Bronchial epithelial cell (primary cell): ENCODE results near the gene SLC35F3. TPM values are rescaled to one million over a fixed set of nuclear protein-coding genes. Genes with fewer than 3 reads are reported as not detected.

ENCODE experiments used
- DNase-seq: peaks from one replicate; pipeline ENCODE4 v3.0.0-alpha.2; 2010; ENCODE audit warnings: low read depth
- FAIRE-seq: peaks from 2 replicates; lab custom pipeline; 2011; peaks lifted over from hg19 to GRCh38; lab: Jason Lieb, UNC
- H3K27me3 ChIP-seq: 2 replicates; pipeline ENCODE4 v1.5.1; 2011; ENCODE audit warnings: low read length; ENCODE audit not compliant: control insufficient read depth, insufficient read depth
- H3K36me3 ChIP-seq: 2 replicates; pipeline ENCODE4 v1.5.1; 2011; ENCODE audit warnings: low read length; ENCODE audit not compliant: control insufficient read depth, insufficient read depth
- H3K4me3 ChIP-seq: 2 replicates; pipeline ENCODE4 v1.5.1; 2011; ENCODE audit warnings: mild to moderate bottlenecking, low read depth, low read length, control low read depth
- CTCF ChIP-seq: IDR thresholded peaks from 2 replicates; pipeline ENCODE4 v1.5.1; 2011; ENCODE audit warnings: mild to moderate bottlenecking, moderate library complexity, low read length, control low read depth, inconsistent platforms; ENCODE audit not compliant: insufficient read depth, severe bottlenecking
- total RNA-seq: library from RNA; depleted of rRNA; stranded (reverse); fragments of >200 nt; gene quantifications from 2 replicates; pipeline ENCODE4 v1.2.1, GENCODE V29; 2014

The SLC35F3 gene
- total RNA-seq, 1 donor from 2014 or later = 0.79 TPM

- no peak for FAIRE-seq
- no peak for DNase-seq
- TF ChIP-seq CTCF = no peak
These were observed 372.8 kb downstream of the SLC35F3 start for GRCh38 chr1:234277161-234277868.

GRCh38 chr1:234279021-234279420 lies 374.5 kb downstream of the SLC35F3 start:
- H3K27me3 ChIP-seq = no peaks in the 10 kb centered on the region
- FAIRE-seq = no peak
- TF ChIP-seq CTCF = no peak

More at GRCh38 chr1:234277161-234277868, 372.8 kb downstream of the SLC35F3 start:
- Histone ChIP-seq H3K36me3 (no peaks in the 10 kb centered on the region), H3K27me3 (no peaks in the 10 kb centered on the region), H3K4me3 (no peak overlapping the region)

GRCh38 chr1:234280500-234280899 lies 376.0 kb downstream of the SLC35F3 start:
- Histone ChIP-seq H3K36me3 (no peaks in the 10 kb centered on the region), H3K27me3 (no peaks in the 10 kb centered on the region), H3K4me3 (no peak overlapping the region)
- no peak for TF ChIP-seq CTCF
- no peak for DNase-seq
- no peak for FAIRE-seq

More at GRCh38 chr1:234279021-234279420, 374.5 kb downstream of the SLC35F3 start:
- no peak overlapping the region for H3K4me3 ChIP-seq
- no peak for DNase-seq
- H3K36me3 ChIP-seq = no peaks in the 10 kb centered on the region

GRCh38 chr1:234281826-234282489 lies 377.5 kb downstream of the SLC35F3 start:
- no peaks in the 10 kb centered on the region for H3K27me3 ChIP-seq
- no peak for TF ChIP-seq CTCF
- no peak overlapping the region for H3K4me3 ChIP-seq
- no peak for DNase-seq
- no peaks in the 10 kb centered on the region for H3K36me3 ChIP-seq
- FAIRE-seq = no peak

GRCh38 chr1:234286206-234286605 lies 381.7 kb downstream of the SLC35F3 start:
- Histone ChIP-seq H3K27me3 (no peaks in the 10 kb centered on the region), H3K36me3 (no peaks in the 10 kb centered on the region), H3K4me3 (no peak overlapping the region)
- DNase-seq = no peak
- TF ChIP-seq CTCF = no peak
- no peak for FAIRE-seq
